ENCODE results near the gene LDHAL6A.
"Not testable (repeated sequence)": the region's sequence is repeated elsewhere in the genome, so short reads cannot be mapped to it uniquely, and the experiment has no call there.

The LDHAL6A gene

DNA sequence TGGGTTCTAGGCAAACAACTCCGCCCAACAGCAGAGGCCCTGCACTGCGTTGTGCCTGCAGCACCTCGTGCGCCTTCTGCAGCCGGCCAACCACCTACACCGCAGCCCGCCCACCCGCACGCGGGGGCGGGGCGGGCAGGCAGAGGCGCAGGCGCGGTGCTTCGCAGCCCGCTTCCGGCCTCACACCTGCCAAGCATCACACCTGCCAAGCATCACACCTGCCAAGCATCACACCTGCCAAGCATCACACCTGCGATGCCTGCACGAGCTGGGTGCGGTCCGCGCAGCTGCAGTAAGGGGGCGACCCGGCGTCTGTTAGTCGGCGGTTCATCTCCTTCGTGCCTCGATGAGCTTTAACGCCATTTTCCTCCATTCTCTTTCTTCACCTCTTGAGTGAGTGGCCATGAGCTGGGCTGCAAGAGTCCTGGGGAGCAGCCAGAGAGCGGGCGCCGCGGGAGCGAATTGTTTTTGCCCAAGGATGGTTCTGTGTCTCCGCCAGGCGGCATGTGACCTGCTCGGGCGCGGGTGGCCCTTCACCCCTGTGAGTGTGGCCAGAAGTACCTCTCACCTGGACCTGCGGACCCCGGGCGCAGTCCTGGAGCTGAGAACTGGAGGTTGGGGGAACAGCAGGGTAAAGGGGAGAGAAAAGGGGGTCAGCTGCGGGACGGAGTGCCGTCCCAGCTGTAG, at the start of gene LDHAL6A:
Gene LDHAL6A, plus strand, starts transcription at position 171 of the 687 bp plus-strand sequence. CDS start 825 bp downstream, outside the sequence.
- peak; percentile 21 for DNase-seq

DNA sequence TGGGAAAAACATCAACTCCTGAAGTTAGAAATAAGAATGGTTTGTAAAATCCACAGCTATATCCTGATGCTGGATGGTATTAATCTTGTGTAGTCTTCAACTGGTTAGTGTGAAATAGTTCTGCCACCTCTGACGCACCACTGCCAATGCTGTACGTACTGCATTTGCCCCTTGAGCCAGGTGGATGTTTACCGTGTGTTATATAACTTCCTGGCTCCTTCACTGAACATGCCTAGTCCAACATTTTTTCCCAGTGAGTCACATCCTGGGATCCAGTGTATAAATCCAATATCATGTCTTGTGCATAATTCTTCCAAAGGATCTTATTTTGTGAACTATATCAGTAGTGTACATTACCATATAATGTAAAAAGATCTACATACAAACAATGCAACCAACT, 48.3 kb upstream of the LDHAL6A start:
- not testable (repeated sequence) for DNase-seq

DNA sequence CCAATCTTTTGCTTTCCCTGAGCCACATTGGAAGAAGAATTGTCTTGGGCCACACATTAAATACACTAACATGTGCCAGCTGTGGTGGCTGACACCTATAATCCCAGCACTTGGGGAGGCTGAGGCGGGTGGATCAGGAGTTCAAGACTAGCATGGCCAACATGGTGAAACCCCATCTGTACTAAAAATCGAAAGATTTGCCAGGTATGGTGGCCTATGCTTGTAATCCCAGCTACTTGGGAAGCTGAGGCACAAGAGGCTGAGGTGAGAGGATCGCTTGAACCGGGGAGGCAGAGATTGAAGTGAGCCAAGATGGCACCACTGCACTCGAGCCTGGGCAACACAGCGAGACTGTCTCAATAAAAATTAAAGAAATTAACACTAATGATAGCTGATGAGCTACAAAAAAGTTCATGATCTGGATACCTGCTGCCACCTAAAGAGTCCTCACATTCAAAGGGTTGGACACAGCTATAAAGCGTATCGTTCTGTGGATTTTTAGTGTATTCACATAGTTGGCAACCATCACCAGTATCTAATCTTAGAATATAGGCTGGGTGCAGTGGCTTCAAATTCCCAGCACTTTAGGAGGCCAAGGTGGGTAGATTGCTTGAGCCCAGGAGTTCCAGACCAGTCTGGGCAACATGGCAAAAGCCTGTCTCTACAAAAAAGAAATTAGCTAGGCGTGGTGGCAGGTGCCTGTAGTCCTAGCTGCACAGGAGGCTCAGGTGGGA, 46.9 kb upstream of the LDHAL6A start:
- DNase-seq, result no peak

DNA sequence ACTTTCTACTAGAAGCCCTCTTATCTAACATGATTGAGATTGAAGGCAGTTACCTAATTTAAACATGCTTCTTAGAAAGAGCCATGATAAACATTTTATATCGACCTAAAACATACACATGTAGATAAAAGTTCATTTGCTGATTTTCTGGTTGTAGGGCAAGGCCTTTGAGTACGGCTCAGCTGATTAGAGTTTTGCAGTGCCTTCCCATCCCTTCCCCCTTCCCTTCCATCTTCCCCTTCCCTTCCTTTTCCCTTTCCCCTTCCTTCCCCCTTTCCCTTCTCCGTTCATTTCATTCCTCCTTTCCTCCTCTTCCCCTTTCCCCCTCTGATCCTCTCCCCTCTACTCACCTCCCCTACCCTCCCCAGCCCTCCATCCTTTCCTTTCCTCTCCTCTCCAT, 39.2 kb upstream of the LDHAL6A start:
- DNase-seq, result no peak

DNA sequence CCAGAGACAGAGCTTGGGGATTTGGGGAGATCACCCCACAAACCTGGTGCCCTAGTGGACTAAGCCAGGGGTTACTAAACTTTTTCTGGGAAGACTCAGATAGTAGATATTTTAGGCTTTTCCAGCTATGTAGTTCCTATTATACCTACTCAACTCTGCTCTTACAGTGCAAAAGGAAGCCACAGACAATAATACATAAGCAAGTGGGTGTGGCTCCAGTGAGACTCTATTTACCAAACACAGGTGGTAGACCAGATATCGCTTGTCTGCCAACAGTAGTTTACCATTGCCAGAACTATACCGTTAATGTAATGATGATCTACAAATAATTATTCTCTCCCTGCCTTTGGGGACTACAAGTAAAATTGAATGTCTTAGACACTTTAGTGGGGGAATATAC, 36.6 kb upstream of the LDHAL6A start:
- no peak for DNase-seq

DNA sequence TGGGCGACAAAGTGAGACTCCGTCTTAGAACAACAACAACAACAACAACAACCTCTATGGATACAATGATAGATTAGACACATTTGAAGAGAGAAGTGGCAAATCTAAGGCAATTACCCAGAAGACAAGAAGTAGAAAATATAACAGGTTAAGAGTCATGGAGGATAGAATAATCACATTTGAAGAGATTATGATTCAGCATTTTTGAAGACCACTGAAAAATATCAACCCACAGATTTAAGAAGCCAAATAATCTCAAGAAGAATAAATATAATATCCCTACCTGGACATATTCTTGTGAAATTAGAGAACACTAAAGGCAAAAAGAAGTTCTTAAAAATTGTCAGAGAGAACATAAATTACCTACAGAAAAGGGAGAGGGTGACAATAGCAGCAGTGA, 35.6 kb upstream of the LDHAL6A start:
- no peak for DNase-seq

DNA sequence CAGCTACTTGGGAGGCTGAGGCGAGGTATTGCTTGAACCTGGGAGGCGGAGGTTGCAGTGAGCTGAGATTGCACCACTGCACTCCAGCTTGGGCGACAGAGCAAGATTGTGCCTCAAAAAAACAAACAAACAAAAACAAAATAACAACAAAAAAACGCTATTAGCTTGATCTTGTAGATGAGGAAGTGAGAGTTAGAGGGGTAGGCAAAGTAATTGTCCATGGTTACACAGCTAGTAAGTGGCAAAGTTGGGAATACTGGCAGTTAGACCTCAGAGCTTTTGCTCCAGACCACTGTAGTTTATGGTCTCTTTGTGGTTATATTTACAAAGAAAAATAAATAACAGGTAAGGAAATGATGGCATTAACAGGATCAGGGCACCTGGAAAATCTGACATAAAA, 28.4 kb upstream of the LDHAL6A start:
- no peak for DNase-seq

DNA sequence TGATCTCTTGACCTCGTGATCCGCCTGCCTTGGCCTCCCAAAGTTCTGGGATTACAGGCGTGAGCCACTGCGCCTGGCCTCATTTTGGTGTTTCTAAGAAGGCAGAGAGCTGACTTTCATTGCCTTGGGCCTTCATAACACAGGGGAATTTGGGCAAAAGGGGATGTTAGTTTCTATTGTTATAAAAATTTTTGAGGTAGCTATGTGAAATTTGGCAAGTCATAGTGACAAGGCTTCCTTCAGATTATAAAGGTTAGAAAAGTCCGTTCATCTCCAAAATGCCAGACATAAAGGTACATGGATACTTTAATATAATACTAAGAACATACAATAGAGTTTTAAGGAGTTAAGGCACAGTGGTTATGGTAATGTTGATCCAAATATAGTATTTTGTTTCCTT, 26.3 kb upstream of the LDHAL6A start:
- DNase-seq, result no peak

DNA sequence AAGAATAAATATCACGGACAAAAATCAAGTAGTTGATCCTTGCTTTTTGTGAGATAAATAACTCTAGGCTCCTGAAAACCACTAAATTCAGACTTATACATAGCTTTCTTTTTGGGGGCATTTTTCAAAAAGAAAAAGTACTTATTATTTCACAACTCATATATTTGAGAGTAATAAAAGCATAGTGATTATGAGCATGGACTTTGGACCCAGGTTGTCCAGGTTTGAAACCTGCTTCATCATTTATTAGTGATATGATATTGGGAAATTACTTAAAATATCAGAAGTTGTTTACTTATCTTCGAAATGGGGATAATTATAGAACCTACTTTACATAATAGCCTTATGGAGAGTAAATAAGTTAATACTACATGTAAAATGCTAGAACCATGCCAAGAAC, 17.0 kb upstream of the LDHAL6A start:
- DNase-seq, result no peak

DNA sequence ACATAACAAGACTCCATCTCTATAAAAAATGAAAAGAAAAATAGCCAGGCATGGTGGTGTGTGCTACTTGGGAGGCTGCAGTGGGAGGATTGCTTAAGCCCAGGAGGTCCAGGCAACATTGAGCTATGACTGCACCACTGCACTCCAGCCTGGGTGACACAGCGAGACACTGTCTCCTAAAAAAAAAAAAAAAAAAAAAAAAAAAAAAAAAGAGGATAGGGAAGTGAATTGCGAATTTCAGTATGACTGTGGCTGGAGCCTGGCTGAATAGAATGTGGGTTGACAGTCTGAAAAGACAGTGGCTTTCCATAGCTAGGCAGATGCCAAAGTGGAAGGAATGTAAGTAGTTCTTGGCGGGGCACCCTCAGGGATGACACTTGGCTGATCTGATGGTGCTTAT, 6.4 kb upstream of the LDHAL6A start:
- DNase-seq, result no peak

DNA sequence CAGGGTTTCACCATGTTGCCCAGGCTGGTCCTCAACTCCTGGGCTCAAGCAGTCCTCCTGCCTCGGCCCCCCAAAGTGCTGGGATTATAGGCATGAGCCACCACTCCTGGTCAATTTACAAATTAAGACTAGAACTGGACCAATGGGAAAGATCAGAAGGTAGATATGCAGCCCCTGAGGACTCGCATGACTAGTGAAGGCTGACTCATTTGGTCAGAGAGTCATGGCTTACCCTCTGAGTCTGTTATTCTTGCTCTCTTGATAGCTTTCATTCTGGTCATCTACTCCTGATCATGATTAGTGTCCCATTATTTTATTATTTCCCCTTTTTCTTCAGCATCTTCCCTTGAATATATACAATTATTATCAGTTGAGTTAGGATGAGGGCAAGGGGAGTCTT, 2.7 kb upstream of the LDHAL6A start:
- DNase-seq, result no peak

DNA sequence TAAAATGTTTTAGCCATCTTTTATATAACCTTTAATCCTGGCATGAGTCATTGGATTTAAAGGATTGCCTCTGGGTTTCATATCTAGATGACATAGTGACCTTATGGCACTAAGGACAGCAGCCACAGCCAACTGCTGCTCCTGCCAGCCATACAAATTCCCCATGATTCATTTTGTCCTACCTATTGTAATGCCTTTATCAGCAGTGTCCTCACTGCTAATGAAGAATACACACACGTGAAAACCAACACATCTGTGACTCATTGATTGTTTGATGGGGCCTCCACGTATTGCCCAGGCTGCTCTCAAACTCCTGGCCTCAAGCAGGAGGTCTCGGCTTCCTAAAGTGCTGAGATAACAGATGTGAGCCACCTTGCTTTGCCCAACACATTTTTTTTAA, 1.8 kb downstream of the LDHAL6A start:
- no peak for DNase-seq

DNA sequence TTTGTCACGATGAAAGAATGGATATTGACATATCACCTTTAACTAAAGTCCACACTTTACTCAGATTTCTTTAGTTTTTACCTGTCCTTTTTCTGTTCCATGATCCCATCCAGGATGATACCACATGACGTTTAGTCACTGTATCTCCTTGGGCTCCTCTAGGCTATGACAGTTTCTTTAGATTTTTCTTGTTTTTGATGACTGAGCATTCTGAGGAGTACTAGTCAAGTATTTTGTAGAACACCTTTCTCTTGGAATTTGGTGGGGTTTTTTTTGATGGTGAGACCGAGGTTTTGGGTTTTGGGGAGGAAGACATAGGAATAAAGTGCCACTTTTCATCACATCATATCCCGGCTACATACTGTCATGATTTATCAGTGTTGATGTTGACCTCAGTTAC, 4.0 kb downstream of the LDHAL6A start:
- no peak for DNase-seq

DNA sequence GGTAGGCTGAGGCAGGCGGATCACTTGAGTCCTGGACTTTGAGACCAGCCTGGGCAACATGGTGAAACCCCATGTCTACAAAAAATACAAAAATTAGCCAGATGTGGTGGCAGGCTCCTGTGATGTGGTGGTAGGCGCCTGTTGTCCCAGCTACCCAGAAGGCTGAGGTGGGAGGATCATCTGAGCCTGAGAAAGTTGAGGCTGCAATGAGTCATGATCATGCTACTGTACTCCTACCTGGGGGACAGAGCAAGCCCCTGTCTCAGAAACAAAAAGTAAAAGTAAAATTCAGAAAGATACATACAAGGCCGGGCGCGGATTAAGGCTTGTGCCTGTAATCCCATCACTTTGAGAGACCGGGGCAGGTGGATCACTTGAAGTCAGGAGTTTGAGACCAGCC, 6.3 kb downstream of the LDHAL6A start:
- no peak for DNase-seq

DNA sequence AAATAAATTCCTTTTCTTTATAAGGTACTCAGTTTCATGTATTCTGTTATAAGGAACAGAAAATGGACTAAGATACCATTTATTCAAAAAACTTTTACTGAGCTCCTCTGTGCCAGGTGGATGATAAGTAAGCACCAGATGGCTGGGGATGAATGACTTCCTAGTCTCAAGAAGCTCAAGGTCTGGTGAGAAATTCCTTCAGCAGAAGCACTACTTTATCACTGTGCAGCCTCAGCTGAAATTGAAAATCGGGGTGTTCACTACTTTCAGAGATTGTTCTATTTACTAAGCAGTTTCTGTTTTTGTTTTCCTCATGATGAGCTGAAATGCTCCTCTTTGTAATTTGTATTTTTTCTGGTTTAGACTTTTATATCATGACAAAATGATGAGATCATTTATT, 7.8 kb downstream of the LDHAL6A start:
- DNase-seq, result no peak

DNA sequence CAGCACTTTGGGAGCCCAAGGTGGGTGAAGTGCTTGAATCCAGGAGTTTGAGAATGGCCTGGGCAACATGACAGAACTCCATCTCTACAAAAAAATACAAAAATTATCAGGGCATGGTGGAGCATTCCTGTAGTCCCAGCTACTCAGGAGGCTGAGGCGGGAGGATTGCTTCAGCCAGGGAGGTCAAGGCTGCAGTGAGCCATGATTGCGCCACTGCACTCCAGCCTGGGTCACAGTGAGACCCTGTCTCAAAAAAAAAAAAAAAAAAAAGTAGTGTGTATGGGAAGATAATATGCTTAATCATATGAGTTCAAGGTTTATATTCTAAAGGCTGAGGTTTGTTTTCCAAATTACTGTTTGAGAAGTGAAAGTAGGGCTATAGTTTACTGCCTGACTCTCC, 10.7 kb downstream of the LDHAL6A start:
- no peak for DNase-seq

DNA sequence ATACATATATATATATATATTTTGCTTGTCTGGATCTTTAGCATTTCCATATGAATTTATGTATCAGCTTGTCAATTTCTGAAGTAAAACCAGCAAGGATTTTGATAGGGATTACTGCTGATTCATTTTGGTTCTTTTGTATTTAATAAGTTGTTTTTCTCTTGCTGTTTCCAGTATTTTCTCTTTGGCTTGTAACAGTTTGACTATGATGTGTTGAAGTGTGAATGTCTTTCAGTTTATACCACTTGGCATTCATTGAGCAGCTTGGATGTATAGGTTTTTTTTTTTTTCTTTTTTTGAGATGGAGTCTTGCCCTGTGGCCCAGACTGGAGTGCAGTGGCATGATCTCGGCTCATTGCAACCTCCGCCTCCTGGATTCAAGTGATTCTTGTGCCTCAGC, 12.4 kb downstream of the LDHAL6A start:
- no peak for DNase-seq

DNA sequence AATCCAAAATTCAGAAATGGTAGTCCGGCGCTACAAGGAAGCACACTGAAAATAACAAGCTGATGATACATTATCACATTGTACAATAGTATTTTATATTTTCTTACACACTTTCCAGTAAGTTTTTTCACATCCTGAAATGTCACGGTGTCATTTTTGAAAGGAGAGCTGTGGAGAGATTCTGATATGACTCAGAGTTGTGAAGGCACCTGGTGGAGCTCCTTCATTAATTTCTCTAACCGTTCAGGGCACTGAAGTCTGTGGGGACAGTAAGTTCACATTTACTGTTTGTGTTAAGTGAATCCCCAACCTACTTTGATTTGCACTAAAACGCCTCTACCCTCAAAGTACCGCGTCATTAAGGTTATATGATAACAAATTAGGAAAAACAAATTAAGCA, 13.3 kb downstream of the LDHAL6A start:
- no peak for DNase-seq

DNA sequence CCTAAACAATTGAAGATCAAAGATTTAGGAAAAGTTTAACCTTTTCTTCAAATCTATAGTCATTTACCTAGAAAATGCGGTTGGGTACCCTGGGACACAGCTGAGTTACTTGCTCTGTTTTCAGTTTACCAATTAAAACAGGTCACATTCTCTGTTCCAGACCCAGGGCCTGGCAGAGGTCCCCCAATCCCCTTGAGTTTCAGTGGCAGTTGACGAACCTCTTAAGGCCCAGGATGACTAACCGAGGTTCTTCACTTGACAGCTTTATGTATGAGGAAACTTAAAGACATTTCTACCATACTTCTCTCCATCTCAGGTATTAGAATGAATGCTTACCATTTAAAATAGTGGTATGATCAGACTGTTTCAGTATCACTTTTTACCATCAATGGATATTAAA, 16.3 kb downstream of the LDHAL6A start:
- DNase-seq, result no peak

DNA sequence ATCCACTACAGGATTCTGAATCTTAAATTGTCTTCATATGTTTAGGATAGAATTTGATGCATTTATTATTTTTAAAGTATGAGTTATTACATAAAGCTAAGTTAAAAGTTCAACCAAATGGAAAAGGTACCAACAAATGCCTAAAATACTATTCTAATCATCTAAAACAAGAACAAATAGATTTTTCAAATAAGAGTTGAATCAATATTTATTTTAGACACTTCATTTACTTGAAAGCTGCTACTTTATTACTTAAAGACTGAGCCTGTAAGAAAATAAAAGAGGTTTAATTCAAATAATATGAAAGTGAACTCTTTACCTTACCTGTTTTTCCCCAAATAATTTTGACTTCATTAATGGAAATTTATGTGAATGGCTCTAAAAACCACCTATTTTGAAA, 16.9 kb downstream of the LDHAL6A start:
- DNase-seq, result no peak

DNA sequence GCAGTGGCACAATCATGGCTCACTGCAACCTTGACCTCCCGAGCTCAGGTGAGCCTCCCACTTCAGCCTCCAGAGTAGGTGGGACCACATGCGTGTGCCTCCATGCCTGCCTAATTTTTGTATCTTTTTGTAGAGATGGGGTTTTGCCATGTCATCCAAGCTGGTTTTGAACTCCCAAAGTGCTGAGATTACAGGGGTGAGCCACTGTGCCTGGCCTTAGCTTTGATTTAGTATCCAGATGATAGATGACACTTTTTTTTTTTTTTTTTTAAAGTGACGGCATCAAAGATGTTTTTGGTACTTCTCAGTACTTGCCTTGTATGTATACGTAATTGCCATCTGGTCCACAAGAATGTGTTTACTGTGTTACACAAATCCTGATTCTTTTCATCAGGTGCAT, 23.4 kb downstream of the LDHAL6A start:
- no peak for DNase-seq

DNA sequence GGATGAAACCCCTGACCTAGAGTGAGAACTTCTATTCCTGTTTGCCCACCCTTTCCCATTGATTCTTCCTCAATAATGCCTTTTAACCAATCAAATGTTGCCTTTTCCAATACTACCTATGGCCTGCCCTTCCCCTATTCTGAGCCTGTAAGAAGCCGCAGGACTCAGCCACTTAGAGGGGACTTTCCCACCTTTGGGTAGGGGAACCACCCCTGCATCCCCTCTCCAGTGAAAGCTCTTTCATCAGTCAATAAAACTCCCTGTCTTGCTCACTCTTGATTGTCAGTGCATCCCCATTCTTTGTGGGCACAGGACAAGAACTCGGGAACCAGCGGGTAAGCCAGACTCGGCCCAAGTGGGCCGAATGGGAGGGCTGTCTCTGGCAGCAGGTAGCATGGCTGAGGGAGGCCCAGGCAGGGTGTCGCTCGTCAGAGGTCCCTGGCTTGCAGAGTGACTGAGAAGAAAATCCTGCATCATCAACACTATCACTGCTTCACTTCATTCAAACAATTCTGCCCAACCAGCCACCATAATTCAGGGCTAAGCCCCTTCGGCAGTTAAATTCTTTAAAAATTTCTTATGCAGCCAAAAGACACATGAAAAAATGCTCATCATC, 30.4 kb downstream of the LDHAL6A start:
- DNase-seq, result no peak

DNA sequence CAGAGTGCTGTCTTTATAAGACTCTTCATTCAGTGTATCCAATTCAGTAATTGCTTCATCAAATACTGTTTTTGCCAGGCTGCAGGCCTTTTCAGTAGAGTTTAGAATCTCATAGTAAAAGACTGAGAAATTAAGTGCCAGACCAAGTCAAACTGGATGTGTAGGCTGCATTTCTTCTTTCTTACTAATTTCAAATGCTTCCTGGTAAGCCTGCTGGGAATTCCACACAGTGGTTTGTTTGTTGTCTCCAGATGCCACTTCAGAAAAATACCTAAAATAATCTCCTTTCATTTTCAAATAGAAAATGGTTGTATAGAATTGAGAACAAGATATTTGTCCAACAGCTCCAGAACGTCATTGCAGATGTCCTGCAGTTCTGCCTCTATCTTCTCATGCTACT, 34.7 kb downstream of the LDHAL6A start:
- no peak for DNase-seq

DNA sequence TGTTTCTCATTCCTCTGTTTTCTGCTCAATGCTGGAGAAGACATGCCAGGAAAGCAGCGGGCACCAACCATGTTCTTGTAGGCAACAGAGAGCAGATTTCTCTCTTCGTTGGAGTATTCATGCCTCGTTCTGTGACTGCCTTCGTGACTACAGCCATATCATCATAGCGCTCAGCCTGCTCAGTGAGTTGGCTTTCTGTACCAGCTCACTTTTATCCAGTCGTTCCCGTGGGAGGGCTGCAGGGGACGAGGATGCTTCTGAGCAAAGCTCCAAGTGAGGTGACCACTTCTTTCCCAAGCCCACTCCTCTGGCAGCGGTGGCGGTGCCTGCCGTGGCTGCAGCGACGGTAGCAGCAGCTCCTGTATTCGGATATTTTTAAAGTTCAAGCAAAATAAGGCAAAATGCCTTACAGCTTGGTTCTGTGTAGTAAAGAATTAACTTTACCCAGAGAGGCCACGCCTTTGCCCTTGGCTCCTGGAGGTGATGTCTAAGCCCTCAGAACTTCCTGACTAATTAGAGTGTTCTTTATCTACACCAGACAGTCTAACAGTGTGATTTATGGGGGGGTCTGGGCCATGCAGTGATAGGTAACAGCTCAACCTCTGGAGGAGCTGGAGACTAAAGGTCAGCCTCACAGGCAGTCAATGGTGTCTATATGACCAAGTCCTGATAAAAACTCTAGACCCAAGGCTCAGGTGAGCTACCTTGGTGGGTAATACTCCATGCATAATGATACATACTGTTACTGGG, 35.3 kb downstream of the LDHAL6A start:
- no peak for DNase-seq
